Measurements from ENCODE around the gene SCARF2.

- TF ChIP-seq CTCF (IDR thresholded peaks at IDR 0.05) (no peak), POLR2A (IDR thresholded peaks at IDR 0.05) (no peak)
Observed at GRCh38 chr22:20464912-20465758, 27.5 kb upstream of the SCARF2 start.

Measured in testis (tissue), 2 donors.